GM12878 (cell line): ENCODE results near the gene SMURF1. TPM values are rescaled to one million over a fixed set of nuclear protein-coding genes. Genes with fewer than 3 reads are reported as not detected.

Source experiments
- ATAC-seq: fragments of 200-7000 bp; cut with Tn5 transposase; 3 replicates; pipeline ENCODE4 v1.9.1; 2020; ENCODE audit warnings: mild to moderate bottlenecking, moderate library complexity
- BruUV-seq: library from RNA; stranded (reverse); fragments of 400-500 nt; replicated peaks from 2 replicates; lab custom pipeline; 2021; lab: Mats Ljungman, UMichigan
- CTCF ChIA-PET: fragments of 300-600 bp; sonication (Branson Sonifier 250); formaldehyde crosslinking; extraction: SDS; loops from one replicate; lab custom pipeline; 2021; ENCODE audit warnings: inconsistent platforms; lab: Yijun Ruan, JAX
- POLR2A ChIA-PET: fragments of 350-600 bp; formaldehyde crosslinking; extraction: SDS; loops from one replicate; lab custom pipeline; 2021; ENCODE audit warnings: inconsistent platforms; lab: Charles Lee
- RAD21 ChIA-PET: fragments of 300-600 bp; sonication (Branson Sonifier 250); formaldehyde crosslinking; loops from one replicate; lab custom pipeline; 2023; ENCODE audit warnings: antibody characterized with exemption; ENCODE audit not compliant: unreplicated experiment; lab: Charles Lee
- SMC1A ChIA-PET: fragments of 300-600 bp; sonication (Branson Sonifier 250); formaldehyde crosslinking; loops from one replicate; lab custom pipeline; 2023; ENCODE audit not compliant: unreplicated experiment, uncharacterized antibody; lab: Charles Lee
- DNase-seq: peaks from one replicate; pipeline ENCODE4 v3.0.0-alpha.2; 2011; ENCODE audit warnings: low read depth, low spot score
- FAIRE-seq: peaks from 3 replicates; lab custom pipeline; 2011; peaks lifted over from hg19 to GRCh38; lab: Jason Lieb, UNC
- H2AFZ ChIP-seq: 2 replicates; pipeline ENCODE4 v1.6.0; 2011; ENCODE audit warnings: low read depth, low read length, control low read depth; ENCODE audit not compliant: control insufficient read depth
- H3K27ac ChIP-seq: 2 replicates; pipeline ENCODE4 v1.5.1; 2011; ENCODE audit warnings: control low read depth; ENCODE audit not compliant: control insufficient read depth, insufficient read depth
- H3K27me3 ChIP-seq, 2 experiments: replicated peaks in 1 of 2; 2 replicates each; pipeline versions ENCODE4 v1.6.0 to v1.6.1; 2011; ENCODE audit warnings: low read length in 1 of 2; ENCODE audit not compliant: control insufficient read depth in 2 of 2, insufficient read depth in 2 of 2
- H3K36me3 ChIP-seq, 2 experiments: 2 replicates each; pipeline ENCODE4 v1.5.1; 2011; ENCODE audit warnings: low read length in 1 of 2; ENCODE audit not compliant: control insufficient read depth in 2 of 2, insufficient read depth in 2 of 2
- H3K4me1 ChIP-seq: 2 replicates; pipeline ENCODE4 v1.6.1; 2011; ENCODE audit warnings: mild to moderate bottlenecking, low read length, moderate library complexity, mixed read lengths; ENCODE audit not compliant: control insufficient read depth, insufficient read depth
- H3K4me2 ChIP-seq: 2 replicates; pipeline ENCODE4 v1.6.0; 2011; ENCODE audit warnings: control low read depth; ENCODE audit not compliant: control insufficient read depth, insufficient read depth
- H3K4me3 ChIP-seq: fragments of 200-600 bp; sonication (generic); 2 replicates; pipeline ENCODE4 v1.5.1; 2016
- H3K79me2 ChIP-seq: 2 replicates; pipeline ENCODE4 v1.6.0; 2011; ENCODE audit warnings: low read length; ENCODE audit not compliant: control insufficient read depth, insufficient read depth
- H3K9ac ChIP-seq: 2 replicates; pipeline ENCODE4 v1.8.0; 2011; ENCODE audit warnings: low read length, control low read depth, mixed read lengths; ENCODE audit not compliant: control insufficient read depth, insufficient read depth
- H3K9me3 ChIP-seq: replicated peaks from 3 replicates; pipeline ENCODE4 v1.5.1; 2011; ENCODE audit warnings: mild to moderate bottlenecking, low read length; ENCODE audit not compliant: control insufficient read depth, insufficient read depth
- H4K20me1 ChIP-seq: 2 replicates; pipeline ENCODE4 v1.6.0; 2011; ENCODE audit not compliant: control insufficient read depth, insufficient read depth
- BRCA1 ChIP-seq: IDR thresholded peaks from 2 replicates; pipeline ENCODE4 v1.6.1; 2011; ENCODE audit warnings: low read depth, low read length, improper control_type of control experiment
- ESRRA ChIP-seq: IDR thresholded peaks from 2 replicates; pipeline ENCODE4 v1.6.1; 2012; ENCODE audit warnings: mild to moderate bottlenecking, low read length, improper control_type of control experiment
- ETV6 ChIP-seq, 2 experiments: fragments of 450-650 bp in 1 of 2; IDR thresholded peaks in 1 of 2; conservative IDR thresholded peaks in 1 of 2; 2 replicates each; pipeline ENCODE4 v1.6.1; 2014; ENCODE audit warnings: antibody characterized with exemption in 1 of 2, borderline replicate concordance in 1 of 2, low read depth in 1 of 2, mild to moderate bottlenecking in 1 of 2, moderate library complexity in 1 of 2
- IRF5 ChIP-seq: fragments of 450-650 bp; IDR thresholded peaks from 2 replicates; pipeline ENCODE4 v1.6.1; 2017; ENCODE audit warnings: borderline replicate concordance
- MEF2B ChIP-seq: fragments of 450-650 bp; IDR thresholded peaks from 2 replicates; pipeline ENCODE4 v1.6.1; 2018; ENCODE audit warnings: mild to moderate bottlenecking, moderate library complexity; ENCODE audit not compliant: partially characterized antibody, poor library complexity, severe bottlenecking
- MYC ChIP-seq: IDR thresholded peaks from 2 replicates; pipeline ENCODE4 v1.6.1; 2011; ENCODE audit warnings: mild to moderate bottlenecking, low read length, moderate library complexity, inconsistent platforms; ENCODE audit not compliant: insufficient read depth, insufficient replicate concordance, insufficient read length, severe bottlenecking
- PBX3 ChIP-seq: IDR thresholded peaks from 2 replicates; pipeline ENCODE4 v1.6.1; 2011; ENCODE audit warnings: mild to moderate bottlenecking, low read depth, low read length, moderate library complexity; ENCODE audit not compliant: insufficient replicate concordance
- RAD51 ChIP-seq: fragments of 450-650 bp; IDR thresholded peaks from 2 replicates; pipeline ENCODE4 v1.6.1; 2016; ENCODE audit warnings: moderate library complexity, mild to moderate bottlenecking, inconsistent platforms
- SIX5 ChIP-seq: IDR thresholded peaks from 2 replicates; pipeline ENCODE4 v1.6.1; 2011; ENCODE audit warnings: mild to moderate bottlenecking, low read depth, low read length, moderate library complexity; ENCODE audit not compliant: severe bottlenecking
- SKIL ChIP-seq: fragments of 450-650 bp; IDR thresholded peaks from 2 replicates; pipeline ENCODE4 v1.6.1; 2017; ENCODE audit warnings: mild to moderate bottlenecking, low read depth, inconsistent platforms; ENCODE audit not compliant: poor library complexity, severe bottlenecking
- SMC3 ChIP-seq: IDR thresholded peaks from 2 replicates; pipeline ENCODE4 v1.6.1; 2011; ENCODE audit warnings: low read length, improper control_type of control experiment, borderline replicate concordance
- SPI1 ChIP-seq: IDR thresholded peaks from 2 replicates; pipeline ENCODE4 v1.6.1; 2011; ENCODE audit warnings: low read depth, mild to moderate bottlenecking, low read length, moderate library complexity, borderline replicate concordance; ENCODE audit not compliant: insufficient read depth
- TCF12 ChIP-seq: IDR thresholded peaks from 2 replicates; pipeline ENCODE4 v1.6.1; 2011; ENCODE audit warnings: low read depth, mild to moderate bottlenecking, low read length
- USF2 ChIP-seq: IDR thresholded peaks from 2 replicates; pipeline ENCODE4 v1.6.1; 2011; ENCODE audit warnings: low read depth, low read length, improper control_type of control experiment, borderline replicate concordance
- YBX1 ChIP-seq: fragments of 450-650 bp; IDR thresholded peaks from 2 replicates; pipeline ENCODE4 v1.6.1; 2016; ENCODE audit warnings: antibody characterized with exemption
- ZNF217 ChIP-seq: fragments of 450-650 bp; IDR thresholded peaks from 2 replicates; pipeline ENCODE4 v1.6.1; 2017; ENCODE audit warnings: antibody characterized with exemption, mild to moderate bottlenecking
- ZNF622 ChIP-seq: fragments of 450-650 bp; IDR thresholded peaks from 2 replicates; pipeline ENCODE4 v1.6.1; 2017; ENCODE audit warnings: mild to moderate bottlenecking, inconsistent platforms
- WGBS: methylation state at CpG from one replicate; pipeline ENCODE4 v1.1.6; 2016; ENCODE audit warnings: low lambda C conversion rate; ENCODE audit not compliant: insufficient replicate concordance, insufficient coverage; ENCODE audit errors: missing lambda C conversion rate; 5-methylcytosine and 5-hydroxymethylcytosine counted together
- in situ Hi-C: fragments of 300-500 bp; cut with MboI; formaldehyde crosslinking; loops from 9 replicates; pipeline ENCODE4 v1.14.3; 2018; ENCODE audit warnings: mixed read lengths
- intact Hi-C: fragments of 100-400 bp; cut with micrococcal nuclease; formaldehyde crosslinking; loops from one replicate; pipeline ENCODE4 v1.14.2; 2022; ENCODE audit not compliant: unreplicated experiment
- polyA plus RNA-seq, 11 experiments: library from polyadenylated mRNA; depleted of rRNA in 4 of 11; unstranded in 6 of 11; stranded (reverse) in 5 of 11; fragments of >200 nt; fragmentation: Nextera tagmentation in 4 of 11; fragmentation: Illumina TruSeq in 1 of 11; extraction: Ambion mirVana in 4 of 11; extraction: Trizol in 1 of 11; gene quantifications; 1 replicate in 1 of 11; 2 replicates in 10 of 11; pipeline versions ENCODE4 v1.2.1 to v1.2.3, GENCODE V29; 2011 to 2016; ENCODE audit warnings: inconsistent platforms in 2 of 11, missing spikeins in 2 of 11, low read depth in 1 of 11
- total RNA-seq, 4 experiments: library from RNA; depleted of rRNA in 3 of 4; stranded (reverse); fragments of >200 nt in 3 of 4; fragmentation: Illumina TruSeq in 1 of 4; extraction: Trizol in 1 of 4; gene quantifications; 2 replicates each; pipeline versions ENCODE4 v1.2.1 to v1.2.3, GENCODE V29; 2013 to 2021

SMURF1 gene
- total and polyA plus RNA-seq, 10 of the 15 experiments (the other 5 are each of a cell fraction or from before 2014, with no cell fraction given): 0.76 to 14.0 (median 7.9) TPM

GRCh38 chr7:99120501-99120900 lies 23.4 kb downstream of the SMURF1 start:
- DNase-seq: no peak
- no peak overlapping the region for H3K9ac ChIP-seq
- no peak overlapping the region for H3K4me2 ChIP-seq
- no peak overlapping the region for H2AFZ ChIP-seq
- no peaks in the 10 kb centered on the region for H3K4me1 ChIP-seq
- H3K27me3 ChIP-seq: no peaks in the 10 kb centered on the region
- ChIA-PET RAD21 (interaction anchor here (1.8 kb wide), 1 partner anchor 9 kb away, joined by 4 read pairs; no protein-coding TSS in a partner anchor), POLR2A (interaction anchor here (0.6 to 1.3 kb wide), 5 partner anchors 13 to 305 kb away, joined by 3 to 13 read pairs (median 4); no protein-coding TSS in a partner anchor), SMC1A (interaction anchor here (0.7 to 1.6 kb wide), 4 partner anchors 8 to 51 kb away, joined by 3 to 6 read pairs (median 4); no protein-coding TSS in a partner anchor), CTCF (interaction anchor here (0.9 to 1.4 kb wide), 2 partner anchors 15 to 80 kb away, joined by 3 to 4 read pairs; no protein-coding TSS in a partner anchor)
- WGBS: 67% methylated on average over 2 of the region's 2 CpGs
- peaks cover 3% of the 10 kb centered on the region; the same call in 2 of the 3 replicates for H3K9me3 ChIP-seq
- ATAC-seq: no peak
- no peaks in the 10 kb centered on the region for H4K20me1 ChIP-seq
- no peak overlapping the region for H3K4me3 ChIP-seq
- in situ Hi-C loops: no loop called here
- peaks cover 10% of the 10 kb centered on the region for H3K79me2 ChIP-seq
- BruUV-seq: no TSS peak
- H3K36me3 ChIP-seq: no peaks in the 10 kb centered on the region
- H3K27ac ChIP-seq: no peak overlapping the region
- intact Hi-C loops: no loop called here
- FAIRE-seq: no peak
- TF ChIP-seq YBX1 (no peak), IRF5 (no peak), ZNF622 (no peak), SPI1 (no peak), RAD51 (no peak), PBX3 (no peak), SIX5 (no peak), SKIL (no peak), SMC3 (no peak), TCF12 (no peak), MYC (no peak), ZNF217 (no peak), ESRRA (no peak), ETV6 (conservative IDR thresholded peaks at IDR 0.05 in 1 of 2, IDR thresholded peaks at IDR 0.05 in 1 of 2; ENCODE audit: borderline replicate concordance in 1 of 2, low read depth in 1 of 2) (no peak), MEF2B (no peak), BRCA1 (no peak), USF2 (no peak)
